Suprapubic skin (tissue), 3 donors: ENCODE results near the gene RAB31.

Source experiments
- POLR2A ChIP-seq, 2 donors: fragments of 450-650 bp; IDR thresholded peaks; one replicate each; pipeline ENCODE4 v1.6.1; 2017; ENCODE audit warnings: antibody characterized with exemption in 2 of 2, mild to moderate bottlenecking in 2 of 2, moderate library complexity in 2 of 2
- TF ChIP-seq, protein P1 (sequence below), 2 donors: fragments of 200-600 bp in 1 of 2; fragments of 450-650 bp in 1 of 2; sonication (generic) in 1 of 2; IDR thresholded peaks; one replicate each; pipeline ENCODE4 v1.5.1; 2016 to 2019; ENCODE audit warnings: antibody characterized with exemption in 2 of 2, mild to moderate bottlenecking in 1 of 2, moderate library complexity in 1 of 2

DNA sequence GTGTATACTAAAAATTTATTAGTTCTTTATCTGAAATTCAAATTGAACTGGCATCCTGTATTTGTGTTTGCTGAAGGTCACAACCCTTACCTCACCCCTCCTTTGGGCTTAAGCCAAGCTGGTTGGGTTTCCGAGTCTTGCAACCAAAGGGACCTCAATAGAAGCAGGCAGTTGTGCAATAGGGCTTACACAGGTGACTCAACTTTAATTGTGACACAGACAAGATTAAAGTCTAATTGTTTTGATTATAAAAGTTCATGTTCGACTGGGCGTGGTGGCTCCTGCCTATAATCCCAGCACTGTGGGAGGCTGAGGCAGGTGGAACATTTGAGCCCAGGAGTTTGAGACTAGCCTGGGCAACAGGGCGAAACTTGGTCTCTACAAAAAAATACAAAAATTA is 71.5 kb downstream of the RAB31 start:
- TF ChIP-seq POLR2A (IDR thresholded peaks at IDR 0.05): no peak
- TF ChIP-seq, protein P1, sequence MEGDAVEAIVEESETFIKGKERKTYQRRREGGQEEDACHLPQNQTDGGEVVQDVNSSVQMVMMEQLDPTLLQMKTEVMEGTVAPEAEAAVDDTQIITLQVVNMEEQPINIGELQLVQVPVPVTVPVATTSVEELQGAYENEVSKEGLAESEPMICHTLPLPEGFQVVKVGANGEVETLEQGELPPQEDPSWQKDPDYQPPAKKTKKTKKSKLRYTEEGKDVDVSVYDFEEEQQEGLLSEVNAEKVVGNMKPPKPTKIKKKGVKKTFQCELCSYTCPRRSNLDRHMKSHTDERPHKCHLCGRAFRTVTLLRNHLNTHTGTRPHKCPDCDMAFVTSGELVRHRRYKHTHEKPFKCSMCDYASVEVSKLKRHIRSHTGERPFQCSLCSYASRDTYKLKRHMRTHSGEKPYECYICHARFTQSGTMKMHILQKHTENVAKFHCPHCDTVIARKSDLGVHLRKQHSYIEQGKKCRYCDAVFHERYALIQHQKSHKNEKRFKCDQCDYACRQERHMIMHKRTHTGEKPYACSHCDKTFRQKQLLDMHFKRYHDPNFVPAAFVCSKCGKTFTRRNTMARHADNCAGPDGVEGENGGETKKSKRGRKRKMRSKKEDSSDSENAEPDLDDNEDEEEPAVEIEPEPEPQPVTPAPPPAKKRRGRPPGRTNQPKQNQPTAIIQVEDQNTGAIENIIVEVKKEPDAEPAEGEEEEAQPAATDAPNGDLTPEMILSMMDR (IDR thresholded peaks at IDR 0.05): no peak
